ENCODE data around the gene LOXL1. TPM values are rescaled to one million over a fixed set of nuclear protein-coding genes. Genes with fewer than 3 reads are reported as not detected.

LOXL1 gene
- total and polyA plus RNA-seq, 11 donors = 20.7 to 79.5 (median 30.4) TPM

DNA sequence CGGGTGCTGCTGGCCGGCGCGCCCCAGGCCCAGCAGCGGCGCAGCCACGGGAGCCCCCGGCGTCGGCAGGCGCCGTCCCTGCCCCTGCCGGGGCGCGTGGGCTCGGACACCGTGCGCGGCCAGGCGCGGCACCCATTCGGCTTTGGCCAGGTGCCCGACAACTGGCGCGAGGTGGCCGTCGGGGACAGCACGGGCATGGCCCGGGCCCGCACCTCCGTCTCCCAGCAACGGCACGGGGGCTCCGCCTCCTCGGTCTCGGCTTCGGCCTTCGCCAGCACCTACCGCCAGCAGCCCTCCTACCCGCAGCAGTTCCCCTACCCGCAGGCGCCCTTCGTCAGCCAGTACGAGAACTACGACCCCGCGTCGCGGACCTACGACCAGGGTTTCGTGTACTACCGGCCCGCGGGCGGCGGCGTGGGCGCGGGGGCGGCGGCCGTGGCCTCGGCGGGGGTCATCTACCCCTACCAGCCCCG, 777 bp downstream of the LOXL1 start:
- peaks cover 0 to 1% (median 0%) of the 10 kb centered on the region in 9 donors for H3K36me3 ChIP-seq
- H3K27me3 ChIP-seq = peaks cover 0 to 19% (median 0%) of the 10 kb centered on the region in 9 donors
- intact Hi-C loops (cut with DNase I) = no loop called here
- DNase-seq (peak in 4 of 5 donors; percentile 69 to 90 (median 82)), ATAC-seq (peak in 2 of 4 donors; percentile 31 to 35)
- no peaks in the 10 kb centered on the region for H3K9me3 ChIP-seq
- peaks cover 26 to 87% (median 69%) of the 10 kb centered on the region in 12 donors for H3K4me1 ChIP-seq
- TF ChIP-seq CTCF (IDR thresholded peaks at IDR 0.05) = no peak
- TF ChIP-seq POLR2A (IDR thresholded peaks at IDR 0.05) = no peak
- peak overlapping the region; percentile 79 to 97 (median 92) for H3K27ac ChIP-seq
- 1 to 20% (median 3%) methylated on average over 4 to 65 of the region's 65 CpGs for WGBS, 4 donors
- peak overlapping the region; percentile 56 to 88 (median 66) for H3K4me3 ChIP-seq

GRCh38 chr15:73927476-73928240, 1.4 kb downstream of the LOXL1 start:
- 2 to 5% (median 2%) methylated on average over 31 to 78 of the region's 78 CpGs for WGBS, 4 donors
- Histone ChIP-seq H3K27ac (peak overlapping the region; percentile 79 to 97 (median 92)), H3K27me3 (peaks cover 0 to 19% (median 0%) of the 10 kb centered on the region in 9 donors), H3K4me1 (peaks cover 20 to 86% (median 64%) of the 10 kb centered on the region in 12 donors), H3K36me3 (peaks cover 0 to 3% (median 0%) of the 10 kb centered on the region in 9 donors), H3K4me3 (peak overlapping the region; percentile 56 to 88 (median 66)), H3K9me3 (no peaks in the 10 kb centered on the region)
- intact Hi-C loops (cut with DNase I) = no loop called here
- DNase-seq = peak; percentile 58 to 85 (median 71)
- ATAC-seq = peak in 3 of 4 donors; percentile 25 to 57 (median 39)
- TF ChIP-seq CTCF (IDR thresholded peaks at IDR 0.05) = peak; percentile 18 to 69 (median 54)
- no peak for TF ChIP-seq POLR2A (IDR thresholded peaks at IDR 0.05)

DNA sequence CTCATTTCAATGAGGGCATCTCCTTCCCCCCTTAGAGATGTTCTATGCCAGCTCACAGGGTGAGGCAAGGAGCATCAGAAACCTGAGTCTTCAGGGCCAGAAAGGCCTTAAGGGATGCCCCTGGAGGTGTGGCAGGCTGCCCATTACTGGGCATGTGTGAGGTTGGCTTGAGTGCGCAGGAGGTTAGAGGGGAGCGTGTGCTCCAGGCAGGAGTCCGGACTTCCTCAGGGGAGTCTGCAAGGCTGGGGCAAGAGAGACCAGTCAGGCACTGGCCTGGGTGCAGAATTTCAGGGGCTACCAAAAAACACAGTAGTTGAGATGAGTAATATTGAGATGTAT, 1.9 kb downstream of the LOXL1 start:
- ATAC-seq = no peak
- H3K27me3 ChIP-seq = peaks cover 0 to 19% (median 0%) of the 10 kb centered on the region in 9 donors
- H3K4me1 ChIP-seq = peaks cover 15 to 86% (median 61%) of the 10 kb centered on the region in 12 donors
- no peaks in the 10 kb centered on the region for H3K9me3 ChIP-seq
- intact Hi-C loops (cut with DNase I) = no loop called here
- H3K27ac ChIP-seq = peak overlapping the region in 10 of 12 donors; percentile 79 to 97 (median 92)
- peak overlapping the region; percentile 56 to 88 (median 66) for H3K4me3 ChIP-seq
- WGBS, 4 donors = 58 to 89% (median 74%) methylated on average over 3 of the region's 3 CpGs
- peak in 1 of 5 donors; percentile 37 for DNase-seq
- TF ChIP-seq POLR2A (IDR thresholded peaks at IDR 0.05) (no peak), CTCF (IDR thresholded peaks at IDR 0.05) (no peak)
- H3K36me3 ChIP-seq = peaks cover 0 to 3% (median 0%) of the 10 kb centered on the region in 9 donors

DNA sequence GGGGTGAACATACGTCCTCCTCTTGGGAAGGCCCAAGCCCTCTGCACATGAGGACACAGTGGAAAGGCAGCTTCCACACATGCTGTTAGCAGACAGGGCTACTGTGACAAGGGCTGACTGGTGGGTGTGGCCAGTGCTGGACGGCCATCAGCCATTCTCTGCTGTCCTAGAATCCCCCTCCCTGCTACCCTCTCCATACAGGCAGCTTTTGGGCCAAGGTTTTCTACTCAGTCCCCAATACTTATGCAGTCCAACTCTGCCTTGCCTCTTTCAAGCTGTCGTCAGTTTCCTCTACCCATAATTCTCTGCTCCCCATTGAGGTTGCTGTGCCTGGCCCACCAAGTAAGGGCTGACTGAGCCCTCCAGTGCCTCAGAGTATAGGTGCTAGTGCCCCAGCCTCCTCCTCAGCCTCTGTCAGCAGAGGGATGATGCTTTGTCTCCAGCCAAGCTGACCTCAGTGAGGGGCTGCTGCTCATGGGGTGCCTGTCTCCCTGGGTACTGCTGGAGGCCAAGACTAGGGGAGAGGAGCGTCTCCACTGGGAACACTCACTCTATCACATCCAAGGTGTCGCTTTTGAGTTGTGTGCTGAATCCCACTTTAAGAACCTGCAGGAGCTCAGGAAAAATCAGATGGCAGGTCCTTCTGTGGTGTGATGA, 2.8 kb downstream of the LOXL1 start:
- intact Hi-C loops (cut with DNase I) = no loop called here
- H3K4me1 ChIP-seq = peaks cover 7 to 84% (median 53%) of the 10 kb centered on the region in 12 donors
- H3K27me3 ChIP-seq = peaks cover 0 to 19% (median 0%) of the 10 kb centered on the region in 9 donors
- peak in 2 of 5 donors; percentile 19 to 58 for DNase-seq
- WGBS, 4 donors = 62 to 74% (median 69%) methylated on average over 5 of the region's 5 CpGs
- peak overlapping the region in 6 of 12 donors; percentile 40 to 97 (median 83) for H3K27ac ChIP-seq
- H3K9me3 ChIP-seq = no peaks in the 10 kb centered on the region
- H3K36me3 ChIP-seq = peaks cover 0 to 3% (median 0%) of the 10 kb centered on the region in 9 donors
- peak overlapping the region in 8 of 12 donors; percentile 1 to 78 (median 68) for H3K4me3 ChIP-seq
- peak in 1 of 4 donors; percentile 8 for ATAC-seq
- no peak for TF ChIP-seq POLR2A (IDR thresholded peaks at IDR 0.05)
- no peak for TF ChIP-seq CTCF (IDR thresholded peaks at IDR 0.05)

All from heart left ventricle (tissue), 16 donors.